Neural progenitor cell (in vitro differentiated cells): ENCODE measurements around the gene REEP3.

Experiments
- EZH2 ChIP-seq: fragments of 200-600 bp; sonication (generic); IDR thresholded peaks from 2 replicates; pipeline ENCODE4 v1.6.1; 2017; ENCODE audit warnings: antibody characterized with exemption, mild to moderate bottlenecking, moderate library complexity
- TF ChIP-seq, protein P1 (sequence below): fragments of 200-600 bp; sonication (generic); IDR thresholded peaks from 2 replicates; pipeline ENCODE4 v1.5.1; 2017; ENCODE audit warnings: antibody characterized with exemption, mild to moderate bottlenecking

DNA sequence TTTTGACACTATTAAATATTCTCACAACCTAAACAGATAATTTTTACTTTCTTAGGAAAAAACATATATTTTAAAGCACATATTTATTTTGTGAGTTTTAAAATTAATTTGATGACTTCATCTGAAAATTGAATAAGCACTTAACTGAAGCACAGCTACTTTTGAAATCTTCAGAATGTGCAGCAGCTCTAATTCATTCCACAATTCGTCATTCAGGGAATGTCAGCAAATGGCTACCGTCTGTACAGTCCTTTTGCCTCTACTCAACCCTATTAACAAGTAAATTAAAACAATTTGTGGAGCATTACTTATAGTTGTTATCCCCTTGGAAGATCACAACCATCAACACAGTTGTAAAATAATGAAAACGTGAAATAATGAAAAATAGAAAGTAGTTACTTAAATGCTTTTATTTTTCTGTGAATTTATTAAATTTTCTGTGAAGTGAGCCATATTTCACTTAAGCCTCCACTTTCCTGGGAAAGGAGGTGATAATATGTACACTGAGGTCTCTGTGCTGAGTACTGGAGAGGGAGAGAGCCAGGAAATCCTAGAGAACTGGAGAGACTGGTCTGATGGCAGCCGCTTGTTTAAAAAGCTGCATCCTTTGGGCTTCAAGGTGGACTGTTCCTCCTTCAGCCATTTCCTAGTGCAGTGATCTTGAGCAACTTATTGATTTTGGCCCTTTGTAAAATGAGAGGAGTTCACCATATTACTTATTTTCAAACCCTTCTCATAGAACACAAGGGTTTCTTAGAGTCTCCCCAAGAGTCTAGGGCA is 70.6 kb downstream of the REEP3 start:
- TF ChIP-seq, protein P1, sequence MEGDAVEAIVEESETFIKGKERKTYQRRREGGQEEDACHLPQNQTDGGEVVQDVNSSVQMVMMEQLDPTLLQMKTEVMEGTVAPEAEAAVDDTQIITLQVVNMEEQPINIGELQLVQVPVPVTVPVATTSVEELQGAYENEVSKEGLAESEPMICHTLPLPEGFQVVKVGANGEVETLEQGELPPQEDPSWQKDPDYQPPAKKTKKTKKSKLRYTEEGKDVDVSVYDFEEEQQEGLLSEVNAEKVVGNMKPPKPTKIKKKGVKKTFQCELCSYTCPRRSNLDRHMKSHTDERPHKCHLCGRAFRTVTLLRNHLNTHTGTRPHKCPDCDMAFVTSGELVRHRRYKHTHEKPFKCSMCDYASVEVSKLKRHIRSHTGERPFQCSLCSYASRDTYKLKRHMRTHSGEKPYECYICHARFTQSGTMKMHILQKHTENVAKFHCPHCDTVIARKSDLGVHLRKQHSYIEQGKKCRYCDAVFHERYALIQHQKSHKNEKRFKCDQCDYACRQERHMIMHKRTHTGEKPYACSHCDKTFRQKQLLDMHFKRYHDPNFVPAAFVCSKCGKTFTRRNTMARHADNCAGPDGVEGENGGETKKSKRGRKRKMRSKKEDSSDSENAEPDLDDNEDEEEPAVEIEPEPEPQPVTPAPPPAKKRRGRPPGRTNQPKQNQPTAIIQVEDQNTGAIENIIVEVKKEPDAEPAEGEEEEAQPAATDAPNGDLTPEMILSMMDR, result no peak
- no peak for TF ChIP-seq EZH2
